Endothelial cell of umbilical vein (primary cell): ENCODE data around the gene NAV2.

Source experiments
- EZH2 ChIP-seq: IDR thresholded peaks from 2 replicates; pipeline ENCODE4 v1.6.1; 2012; ENCODE audit warnings: borderline replicate concordance, low read depth, mild to moderate bottlenecking, moderate library complexity, low read length, inconsistent platforms; ENCODE audit not compliant: severe bottlenecking
- FOS ChIP-seq: IDR thresholded peaks from 2 replicates; pipeline ENCODE4 v1.6.1; 2011; ENCODE audit warnings: mild to moderate bottlenecking, low read length, moderate library complexity, borderline replicate concordance; ENCODE audit not compliant: insufficient read depth
- POLR2A ChIP-seq: IDR thresholded peaks from 2 replicates; pipeline ENCODE4 v1.6.1; 2012; ENCODE audit warnings: low read depth, mild to moderate bottlenecking, control low read depth, low read length
- POLR2AphosphoS5 ChIP-seq: IDR thresholded peaks from 2 replicates; pipeline ENCODE4 v1.6.1; 2012; ENCODE audit warnings: low read depth, mild to moderate bottlenecking, control low read depth, low read length, moderate library complexity; ENCODE audit not compliant: insufficient read depth
- TF ChIP-seq, protein P1 (sequence below), 2 donors: IDR thresholded peaks; 1 replicate in 1 of 2; 2 replicates in 1 of 2; pipeline ENCODE4 v1.5.1; 2011; ENCODE audit warnings: low read length in 2 of 2, mild to moderate bottlenecking in 2 of 2, moderate library complexity in 2 of 2, control low read depth in 1 of 2, inconsistent platforms in 1 of 2, low read depth in 1 of 2; ENCODE audit not compliant: insufficient read depth in 1 of 2; ENCODE audit errors: extremely low read depth in 1 of 2

DNA sequence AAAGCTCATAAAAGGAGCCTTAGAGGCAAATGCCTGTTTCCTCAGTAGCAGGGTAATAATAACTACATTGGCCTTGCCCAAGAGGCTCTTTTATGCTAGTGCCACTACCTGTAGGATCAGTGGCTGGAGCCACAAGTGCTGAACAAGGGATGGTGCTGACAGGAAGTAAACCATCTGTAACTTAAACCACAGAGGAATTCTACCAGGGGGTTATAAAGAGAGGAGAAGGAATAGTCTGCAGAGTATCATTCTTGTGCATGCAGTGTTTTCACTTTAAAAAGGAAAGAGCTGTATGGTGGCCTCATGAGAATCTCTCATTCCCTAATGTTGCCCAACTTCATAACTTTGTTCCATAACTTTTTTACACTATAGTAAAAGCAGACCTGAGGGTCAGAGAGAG lies 279.5 kb downstream of the NAV2 start:
- TF ChIP-seq POLR2A (no peak), EZH2 (no peak), POLR2AphosphoS5 (no peak), FOS (no peak)
- TF ChIP-seq, protein P1, sequence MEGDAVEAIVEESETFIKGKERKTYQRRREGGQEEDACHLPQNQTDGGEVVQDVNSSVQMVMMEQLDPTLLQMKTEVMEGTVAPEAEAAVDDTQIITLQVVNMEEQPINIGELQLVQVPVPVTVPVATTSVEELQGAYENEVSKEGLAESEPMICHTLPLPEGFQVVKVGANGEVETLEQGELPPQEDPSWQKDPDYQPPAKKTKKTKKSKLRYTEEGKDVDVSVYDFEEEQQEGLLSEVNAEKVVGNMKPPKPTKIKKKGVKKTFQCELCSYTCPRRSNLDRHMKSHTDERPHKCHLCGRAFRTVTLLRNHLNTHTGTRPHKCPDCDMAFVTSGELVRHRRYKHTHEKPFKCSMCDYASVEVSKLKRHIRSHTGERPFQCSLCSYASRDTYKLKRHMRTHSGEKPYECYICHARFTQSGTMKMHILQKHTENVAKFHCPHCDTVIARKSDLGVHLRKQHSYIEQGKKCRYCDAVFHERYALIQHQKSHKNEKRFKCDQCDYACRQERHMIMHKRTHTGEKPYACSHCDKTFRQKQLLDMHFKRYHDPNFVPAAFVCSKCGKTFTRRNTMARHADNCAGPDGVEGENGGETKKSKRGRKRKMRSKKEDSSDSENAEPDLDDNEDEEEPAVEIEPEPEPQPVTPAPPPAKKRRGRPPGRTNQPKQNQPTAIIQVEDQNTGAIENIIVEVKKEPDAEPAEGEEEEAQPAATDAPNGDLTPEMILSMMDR (IDR thresholded peaks at IDR 0.05; ENCODE audit: extremely low read depth in 1 of 2, insufficient read depth in 1 of 2, low read depth in 1 of 2, low read length in 2 of 2), result no peak
